SU-DHL-6 (cell line): Measurements from ENCODE around the gene NPAS2.

Source experiments
- EZH2phosphoT487 ChIP-seq: fragments of 200-600 bp; sonication (generic), shearing (Covaris generic); conservative IDR thresholded peaks from 2 replicates; pipeline ENCODE4 v1.6.1; 2018; ENCODE audit warnings: mild to moderate bottlenecking, antibody characterized with exemption, low read length, moderate library complexity, mixed read lengths
- TF ChIP-seq, protein P1 (sequence below): fragments of 200-600 bp; sonication (generic); IDR thresholded peaks from one replicate; pipeline ENCODE4 v1.5.1; 2017; ENCODE audit warnings: antibody characterized with exemption, mild to moderate bottlenecking, low read length, moderate library complexity; ENCODE audit not compliant: insufficient read depth, poor library complexity, severe bottlenecking

DNA sequence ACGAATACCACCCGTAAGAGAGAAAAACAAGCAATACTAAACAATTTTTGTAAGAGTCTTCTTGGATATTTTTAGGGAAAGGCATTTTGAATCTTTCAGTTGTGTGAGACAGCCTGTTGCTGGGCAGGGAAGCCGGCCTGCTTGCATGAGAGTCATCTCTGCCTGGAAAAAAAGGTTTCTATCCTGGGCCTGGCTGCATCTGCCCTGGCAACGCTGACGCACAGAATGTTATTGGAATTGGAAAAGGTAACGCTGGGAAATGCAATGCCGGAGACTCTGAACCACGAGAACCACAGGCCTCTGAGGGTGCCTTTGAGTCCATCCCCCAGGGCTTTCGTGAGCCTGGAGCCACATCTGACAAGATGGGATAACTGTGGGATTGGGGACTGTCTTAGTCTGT, 17.9 kb upstream of the NPAS2 start:
- TF ChIP-seq, protein P1, sequence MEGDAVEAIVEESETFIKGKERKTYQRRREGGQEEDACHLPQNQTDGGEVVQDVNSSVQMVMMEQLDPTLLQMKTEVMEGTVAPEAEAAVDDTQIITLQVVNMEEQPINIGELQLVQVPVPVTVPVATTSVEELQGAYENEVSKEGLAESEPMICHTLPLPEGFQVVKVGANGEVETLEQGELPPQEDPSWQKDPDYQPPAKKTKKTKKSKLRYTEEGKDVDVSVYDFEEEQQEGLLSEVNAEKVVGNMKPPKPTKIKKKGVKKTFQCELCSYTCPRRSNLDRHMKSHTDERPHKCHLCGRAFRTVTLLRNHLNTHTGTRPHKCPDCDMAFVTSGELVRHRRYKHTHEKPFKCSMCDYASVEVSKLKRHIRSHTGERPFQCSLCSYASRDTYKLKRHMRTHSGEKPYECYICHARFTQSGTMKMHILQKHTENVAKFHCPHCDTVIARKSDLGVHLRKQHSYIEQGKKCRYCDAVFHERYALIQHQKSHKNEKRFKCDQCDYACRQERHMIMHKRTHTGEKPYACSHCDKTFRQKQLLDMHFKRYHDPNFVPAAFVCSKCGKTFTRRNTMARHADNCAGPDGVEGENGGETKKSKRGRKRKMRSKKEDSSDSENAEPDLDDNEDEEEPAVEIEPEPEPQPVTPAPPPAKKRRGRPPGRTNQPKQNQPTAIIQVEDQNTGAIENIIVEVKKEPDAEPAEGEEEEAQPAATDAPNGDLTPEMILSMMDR = no peak
- no peak for TF ChIP-seq EZH2phosphoT487
